GF-D8 (cell line): Measurements from ENCODE around the gene RBBP6.
"Not testable (repeated sequence)": the region's sequence is repeated elsewhere in the genome, so short reads cannot be mapped to it uniquely, and the experiment has no call there.

ENCODE experiments used
- DNase-seq: peaks from one replicate; lab custom pipeline; 2025; lab: John Stamatoyannopoulos, UW

RBBP6 gene, protein sequence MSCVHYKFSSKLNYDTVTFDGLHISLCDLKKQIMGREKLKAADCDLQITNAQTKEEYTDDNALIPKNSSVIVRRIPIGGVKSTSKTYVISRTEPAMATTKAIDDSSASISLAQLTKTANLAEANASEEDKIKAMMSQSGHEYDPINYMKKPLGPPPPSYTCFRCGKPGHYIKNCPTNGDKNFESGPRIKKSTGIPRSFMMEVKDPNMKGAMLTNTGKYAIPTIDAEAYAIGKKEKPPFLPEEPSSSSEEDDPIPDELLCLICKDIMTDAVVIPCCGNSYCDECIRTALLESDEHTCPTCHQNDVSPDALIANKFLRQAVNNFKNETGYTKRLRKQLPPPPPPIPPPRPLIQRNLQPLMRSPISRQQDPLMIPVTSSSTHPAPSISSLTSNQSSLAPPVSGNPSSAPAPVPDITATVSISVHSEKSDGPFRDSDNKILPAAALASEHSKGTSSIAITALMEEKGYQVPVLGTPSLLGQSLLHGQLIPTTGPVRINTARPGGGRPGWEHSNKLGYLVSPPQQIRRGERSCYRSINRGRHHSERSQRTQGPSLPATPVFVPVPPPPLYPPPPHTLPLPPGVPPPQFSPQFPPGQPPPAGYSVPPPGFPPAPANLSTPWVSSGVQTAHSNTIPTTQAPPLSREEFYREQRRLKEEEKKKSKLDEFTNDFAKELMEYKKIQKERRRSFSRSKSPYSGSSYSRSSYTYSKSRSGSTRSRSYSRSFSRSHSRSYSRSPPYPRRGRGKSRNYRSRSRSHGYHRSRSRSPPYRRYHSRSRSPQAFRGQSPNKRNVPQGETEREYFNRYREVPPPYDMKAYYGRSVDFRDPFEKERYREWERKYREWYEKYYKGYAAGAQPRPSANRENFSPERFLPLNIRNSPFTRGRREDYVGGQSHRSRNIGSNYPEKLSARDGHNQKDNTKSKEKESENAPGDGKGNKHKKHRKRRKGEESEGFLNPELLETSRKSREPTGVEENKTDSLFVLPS (N-terminal part only)

DNA sequence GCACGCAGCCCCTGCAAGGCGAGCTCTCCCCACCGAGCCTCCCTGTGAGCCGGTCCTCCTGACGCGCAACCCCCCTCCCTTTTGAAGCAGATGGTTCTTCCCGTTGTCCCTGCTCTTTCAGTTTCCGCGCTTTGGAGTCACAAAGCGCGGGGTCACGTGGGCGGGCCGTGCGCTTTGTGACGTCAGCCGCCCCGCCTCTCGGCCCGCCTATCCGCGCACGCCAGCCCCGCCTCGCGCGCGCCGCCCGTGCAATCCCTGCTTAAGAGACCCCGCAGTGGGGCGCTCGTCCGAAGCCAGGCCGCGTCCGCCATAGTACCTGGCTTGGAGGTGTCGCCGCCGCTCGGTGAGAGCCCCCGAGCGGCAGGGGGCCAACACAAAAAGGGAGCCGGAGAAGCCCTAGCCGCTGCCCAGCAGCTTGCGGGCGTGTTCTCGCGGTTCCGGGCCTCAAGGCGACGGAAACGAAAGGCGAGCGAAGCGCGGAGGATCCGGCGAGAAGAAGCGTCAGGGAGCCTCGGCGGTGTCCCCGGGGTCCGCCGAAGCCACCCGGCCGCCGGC, at the start of gene RBBP6:
TSS of gene RBBP6 (plus strand) at position 272 of the 555 bp plus-strand sequence. CDS start 1,061 bp downstream, outside the sequence.
- DNase-seq: peak; percentile 89

DNA sequence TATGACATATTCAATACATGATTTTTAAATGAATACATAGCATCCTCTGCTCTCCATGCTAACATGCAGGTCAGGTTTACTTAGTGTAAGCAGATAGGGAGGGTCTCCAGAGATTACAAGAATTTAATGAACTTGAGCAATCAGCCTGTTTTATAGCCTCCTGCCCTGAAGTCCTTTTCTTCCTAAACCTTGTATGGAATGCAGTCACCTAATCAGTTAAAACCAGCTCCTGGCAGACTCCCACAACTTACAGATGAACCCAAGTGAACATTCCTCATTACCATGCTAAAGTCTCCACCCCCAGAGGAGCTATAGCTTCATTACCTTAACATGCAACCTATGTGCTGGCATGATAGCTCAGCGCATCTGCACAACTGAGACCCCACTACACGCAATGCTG, 48.5 kb upstream of the RBBP6 start:
- no peak for DNase-seq

DNA sequence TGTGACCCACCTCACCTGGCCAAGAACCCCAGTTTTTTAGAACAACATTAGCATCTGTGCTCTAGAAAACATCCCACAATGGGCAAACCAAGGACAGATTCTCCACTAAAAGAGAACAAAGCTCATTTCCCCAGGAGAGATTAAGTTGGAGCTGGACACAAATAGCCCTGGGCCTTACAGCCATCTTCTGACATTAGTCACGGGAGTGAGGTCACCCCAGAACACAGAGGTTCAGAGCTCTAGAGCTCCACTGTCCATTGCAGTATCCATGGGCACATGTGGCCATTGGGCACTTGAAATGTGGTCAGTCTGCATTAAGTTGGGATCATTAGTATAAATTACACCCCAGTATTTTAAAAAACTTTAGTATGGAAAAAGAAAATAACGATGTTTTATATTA, 47.6 kb upstream of the RBBP6 start:
- no peak for DNase-seq

DNA sequence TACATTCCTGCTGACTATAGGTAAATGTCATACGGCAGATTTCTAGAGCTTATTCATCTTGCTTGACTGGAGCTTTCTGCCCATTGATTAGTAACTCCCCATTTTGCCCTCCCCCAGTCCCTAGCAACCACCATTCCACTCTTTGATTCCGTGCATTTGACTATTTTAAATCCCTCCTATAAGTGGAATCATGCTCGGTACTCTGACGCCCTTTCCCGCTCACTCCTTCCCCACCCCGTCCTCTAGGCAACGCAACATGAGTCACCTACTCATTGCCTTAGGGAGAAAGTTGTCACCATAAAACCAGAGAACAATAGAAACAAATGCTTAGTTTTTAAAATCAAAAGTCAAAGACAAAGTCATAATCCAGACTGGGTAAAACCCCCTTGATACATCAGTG, 45.5 kb upstream of the RBBP6 start:
- DNase-seq: no peak

DNA sequence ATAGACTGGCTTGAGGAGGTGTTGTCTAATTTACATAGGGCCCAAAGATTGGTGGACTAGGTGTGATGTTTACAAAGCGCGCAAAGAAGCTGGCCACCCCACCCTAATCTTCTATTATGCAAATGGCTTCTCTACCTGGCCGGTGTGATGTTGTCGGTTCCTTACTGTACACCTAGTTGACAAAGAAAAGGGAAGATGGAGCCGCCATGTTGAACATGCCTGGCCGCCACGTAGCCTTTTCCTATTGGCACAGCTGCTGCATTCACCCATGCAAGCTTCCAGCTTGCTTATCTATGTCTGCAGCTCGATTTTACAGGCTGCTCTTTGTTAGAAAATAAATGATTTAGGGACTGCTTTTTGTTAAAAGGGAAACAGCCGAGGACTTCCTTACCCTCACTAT, 44.2 kb upstream of the RBBP6 start:
- not testable (repeated sequence) for DNase-seq

DNA sequence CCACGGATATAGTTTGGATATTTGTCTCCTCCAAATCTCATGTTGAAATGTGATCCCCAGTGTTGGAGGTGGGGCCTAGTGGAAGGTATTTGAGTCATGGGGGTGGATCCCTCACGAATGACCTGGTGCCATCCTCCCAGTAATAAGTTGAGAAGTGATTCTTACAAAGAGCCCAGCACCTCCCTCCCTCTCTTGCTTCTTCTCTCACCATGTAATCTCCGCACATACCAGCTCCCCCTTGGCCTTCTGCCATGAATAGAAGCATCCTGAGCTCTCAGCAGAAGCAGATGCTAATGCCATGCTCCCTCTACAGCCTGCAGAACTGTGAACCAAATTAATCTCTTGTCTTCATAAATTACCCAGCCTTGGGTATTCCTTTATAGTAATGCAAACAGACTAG, 41.9 kb upstream of the RBBP6 start:
- no peak for DNase-seq

DNA sequence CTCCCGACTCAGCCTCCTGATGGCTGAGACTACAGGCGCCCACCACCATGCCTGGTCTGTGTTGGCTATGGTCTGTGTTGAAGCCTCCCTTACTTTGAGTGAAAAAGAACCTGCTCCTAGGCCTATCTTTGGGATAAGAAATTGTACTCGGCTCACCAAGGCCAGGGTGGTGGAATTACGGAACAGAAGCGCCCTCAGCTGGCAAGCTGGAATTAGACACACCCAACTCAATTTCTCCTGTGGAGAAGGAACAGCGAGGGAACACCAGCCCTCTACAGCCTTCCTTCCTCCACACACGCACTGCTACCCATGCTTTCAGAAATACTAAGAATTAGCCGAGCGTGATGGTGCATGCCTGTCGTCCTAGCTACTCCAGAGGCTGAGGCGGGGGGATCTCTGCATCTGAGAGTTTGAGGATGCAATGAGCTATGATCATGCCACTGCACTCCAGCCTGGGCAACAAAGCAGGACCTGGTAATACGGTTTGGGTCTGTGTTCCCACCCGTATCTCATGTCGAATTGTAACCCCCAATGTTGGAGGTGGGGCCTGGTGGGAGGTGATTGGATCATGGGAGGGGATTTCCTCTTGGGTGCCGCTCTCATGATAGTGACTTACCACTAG, 40.1 kb upstream of the RBBP6 start:
- no peak for DNase-seq

DNA sequence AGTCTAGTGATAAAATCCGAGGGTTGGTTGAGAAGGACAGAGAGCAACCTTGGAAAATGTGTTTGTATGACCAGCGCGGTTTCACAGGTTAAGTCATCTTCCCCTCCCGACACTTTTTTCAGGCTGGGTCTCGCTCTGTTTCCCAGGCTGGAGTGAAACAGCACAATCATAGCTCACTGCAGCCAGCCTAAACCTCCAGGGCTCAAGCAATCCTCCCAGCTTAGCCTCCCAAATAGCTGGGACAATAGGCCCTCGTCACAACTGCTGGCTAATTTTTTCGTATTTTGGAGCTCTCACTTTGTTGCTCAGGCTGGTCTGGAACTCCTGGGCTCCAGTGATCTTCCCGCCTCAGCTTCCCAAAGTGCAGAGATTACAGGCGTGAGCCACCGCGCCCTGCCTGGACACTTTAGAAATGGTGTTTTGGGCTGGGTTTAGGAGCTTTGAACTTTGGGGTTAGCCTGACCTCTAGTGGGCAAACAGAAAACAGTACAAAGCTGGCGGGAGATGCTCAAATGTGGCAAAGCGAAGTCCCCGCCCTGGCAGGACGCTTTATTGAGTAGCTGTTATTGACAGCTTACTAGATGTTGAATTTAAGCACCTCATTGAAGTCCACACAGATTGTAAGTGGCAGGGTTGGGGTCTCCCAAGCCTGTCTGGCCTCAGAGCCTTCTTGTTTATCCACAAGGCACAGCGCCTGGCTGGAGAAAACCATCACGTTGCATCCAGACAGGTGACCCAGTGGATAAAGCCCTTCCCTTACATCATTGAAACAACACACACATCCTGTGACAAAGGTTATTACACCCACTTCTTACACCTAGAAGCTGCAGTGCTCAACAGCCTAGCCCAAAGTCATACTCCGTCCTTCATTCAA, 34.7 kb upstream of the RBBP6 start:
- DNase-seq: peak; percentile 1

DNA sequence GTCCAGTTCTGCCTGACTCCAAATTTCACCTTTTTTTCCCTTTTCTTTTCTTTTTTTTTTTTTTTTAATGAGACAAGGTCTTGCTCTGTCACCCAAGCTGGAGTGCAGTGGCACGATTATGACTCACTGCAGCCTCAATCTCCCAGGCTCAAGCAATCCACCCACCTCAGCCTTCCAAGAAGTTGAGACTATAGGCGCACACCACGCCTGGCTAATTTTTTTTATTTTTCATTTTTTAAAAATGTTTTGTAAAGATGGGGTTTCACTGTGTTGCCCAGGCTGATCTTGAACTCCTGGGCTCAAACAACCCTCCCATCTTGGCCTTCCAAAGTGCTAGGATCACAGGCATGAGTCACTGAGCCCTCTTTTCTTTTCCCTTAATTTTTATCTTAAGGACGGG, 33.4 kb upstream of the RBBP6 start:
- no peak for DNase-seq

DNA sequence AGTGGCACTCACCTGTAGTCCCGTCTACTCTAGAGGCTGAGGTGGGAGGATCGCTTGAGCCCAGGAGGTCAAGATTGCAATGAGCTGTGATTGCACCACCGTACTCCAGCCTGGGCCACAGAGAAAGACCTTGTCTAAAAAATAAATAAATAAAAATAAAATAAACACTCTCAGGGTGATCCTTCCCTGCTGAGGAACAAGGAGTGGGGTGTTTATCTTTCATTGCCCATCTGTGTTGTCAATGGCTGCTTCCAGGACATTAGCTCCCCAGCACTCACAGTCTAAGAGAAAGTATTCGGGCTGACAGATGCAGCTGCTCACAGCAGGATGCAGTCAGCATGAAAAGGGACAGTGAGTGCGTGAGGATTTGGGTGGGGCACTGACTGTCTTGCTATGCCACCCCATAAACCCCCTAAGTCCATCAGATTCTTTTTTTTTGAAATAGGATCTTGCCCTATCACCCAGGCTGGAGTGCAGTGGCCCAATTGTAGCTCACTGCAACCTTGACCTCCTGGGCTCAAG, 31.3 kb upstream of the RBBP6 start:
- no peak for DNase-seq

DNA sequence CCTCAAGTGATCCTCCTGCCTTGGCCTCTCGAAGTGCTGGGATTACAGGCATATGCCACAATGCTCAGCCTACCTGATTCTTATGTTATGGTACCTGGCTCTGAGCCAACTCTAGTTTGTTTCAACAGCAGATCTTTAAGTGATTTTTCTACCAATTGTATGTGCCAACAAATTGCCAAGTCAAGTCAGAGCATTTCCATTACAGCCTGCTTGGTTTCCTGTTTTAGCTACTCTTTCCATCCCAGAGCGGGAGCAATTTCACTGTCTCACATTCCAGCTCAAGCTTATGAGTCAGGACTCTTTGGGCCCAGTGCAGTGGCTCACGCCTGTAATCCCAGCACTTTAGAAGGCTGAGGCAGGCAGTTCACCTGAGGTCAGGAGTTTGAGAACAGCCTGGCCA, 30.8 kb upstream of the RBBP6 start:
- DNase-seq: no peak

DNA sequence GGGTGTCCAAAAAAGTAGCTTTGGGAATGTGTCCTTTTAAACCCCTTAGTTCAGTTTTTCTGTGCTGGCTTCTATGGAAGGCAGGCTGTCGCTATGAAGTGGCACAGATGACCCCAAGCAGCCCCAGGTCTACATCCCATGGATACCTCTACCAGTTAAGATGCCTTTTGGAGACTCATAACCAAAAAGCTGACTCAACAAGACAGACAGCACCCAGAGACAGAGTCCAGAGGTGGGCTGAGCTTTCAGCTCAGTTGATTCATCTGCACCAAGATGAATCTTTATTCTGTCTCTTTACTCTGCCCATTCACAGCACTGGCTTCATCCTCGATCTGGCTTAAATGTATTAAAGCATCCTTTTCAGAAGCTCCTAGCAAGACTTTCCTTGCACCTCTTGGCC, 29.8 kb upstream of the RBBP6 start:
- no peak for DNase-seq

DNA sequence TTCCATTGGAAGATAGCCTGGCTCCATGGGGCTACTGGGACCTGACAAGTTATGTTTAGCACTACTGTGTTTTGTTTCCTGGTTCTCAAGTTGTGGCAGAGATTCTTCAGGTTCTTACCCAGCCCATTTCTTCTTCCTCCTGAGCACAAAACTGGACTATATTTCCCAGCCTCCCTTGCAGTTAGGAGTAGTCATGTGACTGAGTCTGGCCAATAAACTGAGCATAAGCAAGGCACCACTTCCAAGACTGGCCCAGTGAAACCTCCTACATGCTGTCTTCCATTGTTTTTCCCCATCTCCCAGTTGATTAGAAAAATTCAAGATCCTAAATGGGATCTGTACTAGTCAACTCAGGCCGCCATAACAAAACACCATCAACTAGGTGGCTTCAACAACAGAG, 28.2 kb upstream of the RBBP6 start:
- DNase-seq: no peak

DNA sequence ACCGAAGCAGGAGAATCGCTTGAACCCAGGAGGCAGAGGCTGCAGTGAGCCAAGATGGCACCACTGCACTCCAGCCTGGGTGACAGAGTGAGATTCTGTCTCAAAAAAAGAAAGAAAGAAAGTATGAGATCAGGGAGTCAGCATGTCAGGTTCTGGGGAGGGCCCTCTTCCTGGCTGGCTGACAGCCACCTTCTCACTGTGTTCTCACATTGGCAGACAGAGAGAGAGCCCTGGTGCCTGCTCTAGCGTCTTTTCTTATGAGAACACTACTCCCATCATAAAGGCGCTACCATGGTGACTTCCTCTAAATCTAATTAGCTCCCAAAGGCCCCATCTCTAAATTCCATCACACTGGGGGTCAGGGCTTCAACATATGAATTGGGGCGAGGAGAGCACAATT, 27.6 kb upstream of the RBBP6 start:
- DNase-seq: no peak

DNA sequence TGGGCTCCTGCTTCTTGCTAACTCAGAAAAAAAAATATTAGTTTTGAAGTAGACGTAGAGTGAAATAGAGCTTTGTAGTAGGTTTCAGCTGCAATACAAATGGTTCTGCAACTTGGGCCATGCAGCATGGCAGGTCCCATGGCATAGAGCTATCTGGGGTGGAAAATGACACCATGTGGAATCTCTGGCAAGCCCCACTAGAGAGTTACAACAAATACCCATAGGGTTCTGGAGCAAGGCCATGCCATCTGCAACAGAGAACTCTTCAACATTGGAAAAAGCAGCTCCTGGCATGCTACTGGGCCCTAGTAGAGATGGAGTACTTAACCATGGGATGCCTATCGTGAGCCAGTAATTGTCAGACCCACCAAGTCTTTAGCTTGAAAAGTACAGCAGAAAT, 25.3 kb upstream of the RBBP6 start:
- DNase-seq: no peak

DNA sequence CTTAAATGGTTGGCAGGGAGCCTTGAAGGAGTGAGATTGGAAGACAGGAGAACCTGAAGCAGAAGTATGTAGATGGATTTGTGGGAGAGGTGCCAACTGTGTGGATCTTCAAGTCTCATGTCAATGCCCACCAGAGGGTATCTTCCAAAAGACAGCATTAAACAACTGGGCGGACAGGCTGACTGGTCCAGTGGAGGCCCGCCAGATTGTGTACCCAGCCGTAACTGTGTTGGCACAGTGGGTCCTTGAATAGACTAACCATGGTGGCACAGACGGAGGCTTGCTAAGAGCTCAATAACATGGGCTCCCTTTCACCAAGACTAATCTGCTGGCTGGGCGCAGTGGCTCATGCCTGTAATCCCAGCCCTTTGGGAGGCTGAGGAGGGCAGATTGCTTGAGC, 24.2 kb upstream of the RBBP6 start:
- DNase-seq: no peak

DNA sequence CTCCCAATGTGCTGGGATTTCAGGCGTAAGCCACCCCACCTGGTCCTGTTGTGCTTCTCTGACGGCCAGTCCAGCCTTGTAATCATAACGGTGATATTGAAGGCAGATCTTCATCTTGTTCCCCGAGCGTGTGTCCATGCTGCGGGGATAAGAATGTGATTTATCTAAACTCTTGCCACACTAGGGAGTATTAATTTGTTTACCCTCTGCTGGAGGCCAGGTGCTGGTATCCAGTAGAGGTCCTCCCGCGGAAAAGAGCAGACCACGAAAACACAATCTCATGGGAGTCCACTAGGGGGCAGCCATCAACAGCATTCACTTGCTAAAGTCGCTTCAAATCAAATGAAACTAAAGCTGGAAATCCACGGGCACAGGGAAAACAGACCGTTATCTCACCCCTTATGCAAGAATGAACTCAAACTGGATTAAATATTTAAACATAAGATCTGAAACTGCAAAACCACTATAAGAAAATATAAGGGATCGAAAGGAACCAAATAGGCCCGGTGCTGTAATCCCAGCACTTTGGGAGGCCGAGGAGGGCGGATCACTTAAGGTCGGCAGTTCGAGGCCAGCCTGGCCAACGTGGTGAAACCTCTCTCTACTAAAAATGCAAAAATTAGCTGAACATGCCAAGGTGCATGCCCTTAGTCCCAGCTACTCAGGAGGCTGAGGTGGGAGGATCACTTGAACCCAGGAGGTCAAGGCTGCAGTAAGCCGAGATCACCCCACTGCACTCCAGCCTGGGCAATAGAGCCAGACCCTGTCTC, 22.3 kb upstream of the RBBP6 start:
- peak; percentile 30 for DNase-seq

DNA sequence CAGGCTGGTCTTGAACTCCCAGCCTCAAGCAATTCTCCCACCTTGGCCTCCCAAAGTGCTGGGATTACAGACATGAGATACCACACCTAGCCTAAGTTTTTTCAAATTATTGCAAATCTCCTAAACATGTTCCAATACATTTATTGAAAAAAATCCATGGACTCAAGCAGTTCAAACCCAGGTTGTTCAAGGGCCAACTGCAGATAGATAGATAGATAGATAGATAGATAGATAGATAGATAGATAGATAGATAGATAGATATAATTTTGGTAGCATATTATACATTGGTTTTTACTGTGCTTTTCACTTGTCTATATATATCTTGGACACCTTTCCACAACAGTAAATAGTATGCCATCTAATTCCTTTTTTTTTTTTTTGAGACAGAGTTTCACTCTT, 20.9 kb upstream of the RBBP6 start:
- no peak for DNase-seq

DNA sequence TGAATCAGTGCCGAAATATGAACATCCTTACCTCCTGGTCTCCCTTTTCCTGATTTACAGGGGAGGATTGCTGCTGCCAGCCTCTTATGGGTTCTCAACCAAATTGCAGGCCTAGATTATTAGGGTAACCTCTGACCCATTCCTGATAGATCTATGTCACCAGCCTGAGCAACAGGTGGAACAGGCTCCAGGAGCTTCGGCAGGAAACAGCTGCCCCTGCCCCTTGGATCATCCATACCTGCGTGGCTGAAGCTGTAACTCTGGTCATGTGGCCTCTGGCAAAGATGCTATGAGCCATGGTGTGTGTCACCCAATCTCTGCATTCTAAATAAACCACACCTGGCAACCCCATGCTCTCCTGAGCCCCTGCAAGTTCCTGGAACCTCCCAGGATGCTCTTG, 18.4 kb upstream of the RBBP6 start:
- DNase-seq: no peak

DNA sequence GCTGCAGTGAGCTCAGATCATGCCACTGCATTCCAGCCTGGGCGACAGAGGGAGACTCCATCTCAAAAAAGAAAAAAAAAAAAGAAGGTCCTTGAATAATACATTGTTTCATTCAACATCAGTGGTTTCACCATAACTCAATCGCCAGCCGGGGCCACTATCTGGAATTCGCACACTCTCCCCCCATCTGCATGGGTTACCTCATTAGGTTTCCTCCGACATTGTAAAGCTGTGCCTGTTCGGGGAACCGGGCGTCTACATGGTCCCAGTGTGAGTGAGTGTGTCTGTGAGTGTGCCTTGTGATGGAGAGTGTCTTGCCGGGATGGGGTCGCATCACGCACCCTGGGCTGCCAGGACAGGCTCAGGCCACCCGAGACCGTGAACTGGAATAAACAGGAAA, 16.6 kb upstream of the RBBP6 start:
- no peak for DNase-seq
